Gastroesophageal sphincter (tissue), 3 donors: Measurements from ENCODE around the gene GAS5.

ENCODE experiments used
- CTCF ChIP-seq, 4 experiments: fragments of 200-600 bp in 2 of 4; fragments of 450-650 bp in 2 of 4; sonication (generic) in 1 of 4; IDR thresholded peaks; one replicate each; pipeline ENCODE4 v1.5.1; 2017 to 2019; ENCODE audit warnings: antibody characterized with exemption in 4 of 4, mild to moderate bottlenecking in 2 of 4, moderate library complexity in 2 of 4
- POLR2A ChIP-seq, 2 donors: fragments of 450-650 bp; IDR thresholded peaks; one replicate each; pipeline ENCODE4 v1.6.1; 2017; ENCODE audit warnings: antibody characterized with exemption in 2 of 2, mild to moderate bottlenecking in 2 of 2, moderate library complexity in 1 of 2

- TF ChIP-seq CTCF (IDR thresholded peaks at IDR 0.05), result no peak
- TF ChIP-seq POLR2A (IDR thresholded peaks at IDR 0.05), result no peak
Measured at GRCh38 chr1:173865468-173866164, 2.2 kb downstream of the GAS5 start.
